Epithelial cell of proximal tubule (primary cell): ENCODE results near the gene UBE2M. TPM values are rescaled to one million over a fixed set of nuclear protein-coding genes. Genes with fewer than 3 reads are reported as not detected.

Source experiments
- DNase-seq: peaks from one replicate; pipeline ENCODE4 v3.0.0-alpha.2; 2011; ENCODE audit warnings: low read depth
- H3K4me3 ChIP-seq: 2 replicates; pipeline ENCODE4 v1.5.1; 2011; ENCODE audit warnings: low read depth, mild to moderate bottlenecking, low read length
- total RNA-seq: library from RNA; depleted of rRNA; stranded (reverse); fragments of >200 nt; gene quantifications from 2 replicates; pipeline ENCODE4 v1.2.3, GENCODE V29; 2015
- TF ChIP-seq, protein P1 (sequence below): conservative IDR thresholded peaks from 2 replicates; pipeline ENCODE4 v1.5.1; 2012; ENCODE audit warnings: low read depth, mild to moderate bottlenecking, low read length

Gene UBE2M
- total RNA-seq, 1 donor from 2014 or later, result 37.4 TPM

DNA sequence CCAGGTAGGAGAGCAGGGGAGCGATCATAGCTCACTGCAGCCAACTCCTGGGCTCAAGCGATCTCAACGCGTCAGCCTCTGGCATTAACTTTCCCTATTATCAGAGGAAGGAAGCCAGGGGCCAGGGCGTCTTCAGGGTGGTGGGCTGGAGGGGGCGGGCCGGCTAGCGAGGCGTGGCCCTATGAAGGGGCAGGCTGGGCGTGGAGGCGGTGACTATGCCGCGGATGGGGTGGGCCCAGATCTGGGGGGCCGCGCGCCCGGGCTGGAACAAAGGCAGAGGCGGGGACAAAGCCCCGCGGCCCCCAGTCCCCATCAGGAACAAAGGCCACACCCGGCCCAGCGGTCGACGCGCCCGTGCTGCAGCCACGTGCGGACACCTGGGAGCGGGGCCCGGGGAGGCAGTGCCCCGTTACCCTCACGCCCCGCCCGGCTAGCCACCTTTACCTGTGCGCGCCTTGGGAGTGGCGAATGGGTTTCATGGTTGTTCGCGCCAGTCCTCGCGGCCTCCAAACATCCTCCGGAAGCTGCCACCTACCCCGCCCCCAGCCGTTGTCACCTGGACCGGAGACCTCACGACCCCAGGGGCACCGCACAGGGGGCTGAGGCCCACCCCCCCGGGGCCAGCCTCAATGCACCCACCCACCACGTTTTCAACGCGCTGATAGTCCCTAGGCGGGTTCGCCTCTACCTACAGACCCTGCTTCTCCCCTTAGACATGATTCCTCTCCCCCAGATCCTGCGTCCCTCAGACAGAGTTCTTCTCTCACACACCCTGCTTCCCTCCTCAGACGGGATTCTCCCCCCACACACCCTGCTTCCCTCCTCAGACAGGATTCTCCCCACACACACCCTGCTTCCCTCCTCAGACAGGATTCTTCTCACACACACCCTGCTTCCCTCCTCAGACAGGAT lies 19.9 kb downstream of the UBE2M start:
- TF ChIP-seq, protein P1, sequence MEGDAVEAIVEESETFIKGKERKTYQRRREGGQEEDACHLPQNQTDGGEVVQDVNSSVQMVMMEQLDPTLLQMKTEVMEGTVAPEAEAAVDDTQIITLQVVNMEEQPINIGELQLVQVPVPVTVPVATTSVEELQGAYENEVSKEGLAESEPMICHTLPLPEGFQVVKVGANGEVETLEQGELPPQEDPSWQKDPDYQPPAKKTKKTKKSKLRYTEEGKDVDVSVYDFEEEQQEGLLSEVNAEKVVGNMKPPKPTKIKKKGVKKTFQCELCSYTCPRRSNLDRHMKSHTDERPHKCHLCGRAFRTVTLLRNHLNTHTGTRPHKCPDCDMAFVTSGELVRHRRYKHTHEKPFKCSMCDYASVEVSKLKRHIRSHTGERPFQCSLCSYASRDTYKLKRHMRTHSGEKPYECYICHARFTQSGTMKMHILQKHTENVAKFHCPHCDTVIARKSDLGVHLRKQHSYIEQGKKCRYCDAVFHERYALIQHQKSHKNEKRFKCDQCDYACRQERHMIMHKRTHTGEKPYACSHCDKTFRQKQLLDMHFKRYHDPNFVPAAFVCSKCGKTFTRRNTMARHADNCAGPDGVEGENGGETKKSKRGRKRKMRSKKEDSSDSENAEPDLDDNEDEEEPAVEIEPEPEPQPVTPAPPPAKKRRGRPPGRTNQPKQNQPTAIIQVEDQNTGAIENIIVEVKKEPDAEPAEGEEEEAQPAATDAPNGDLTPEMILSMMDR, result no peak
- H3K4me3 ChIP-seq, result peak overlapping the region; percentile 40
- DNase-seq, result no peak

- H3K4me3 ChIP-seq, result no peak overlapping the region
- TF ChIP-seq, protein P1, result no peak
- no peak for DNase-seq
Measured at GRCh38 chr19:58536852-58537798, 21.3 kb downstream of the UBE2M start.

DNA sequence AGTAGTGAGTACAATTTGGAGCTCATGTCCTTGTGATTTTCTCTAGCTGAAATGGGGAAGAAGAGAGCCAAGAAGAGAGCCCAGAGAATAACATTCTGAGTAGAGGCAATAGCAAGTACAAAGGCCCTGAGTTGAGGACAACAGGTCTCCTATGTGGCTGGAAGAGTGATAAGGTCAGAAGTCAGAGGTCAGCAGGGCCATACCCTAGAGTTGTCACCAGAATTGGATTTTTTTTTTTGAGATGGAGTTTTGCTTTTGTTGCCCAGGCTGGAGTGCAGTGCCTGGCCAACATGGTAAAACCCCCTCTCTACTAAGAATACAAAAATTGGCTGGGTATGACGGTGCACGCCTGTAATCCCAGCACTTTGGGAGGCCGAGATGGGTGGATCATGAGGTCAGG lies 22.6 kb downstream of the UBE2M start:
- H3K4me3 ChIP-seq, result no peak overlapping the region
- TF ChIP-seq, protein P1, result no peak
- DNase-seq, result no peak

- no peak overlapping the region for H3K4me3 ChIP-seq
- TF ChIP-seq, protein P1, result no peak
Measured at GRCh38 chr19:58531034-58531840, 27.2 kb downstream of the UBE2M start.

DNA sequence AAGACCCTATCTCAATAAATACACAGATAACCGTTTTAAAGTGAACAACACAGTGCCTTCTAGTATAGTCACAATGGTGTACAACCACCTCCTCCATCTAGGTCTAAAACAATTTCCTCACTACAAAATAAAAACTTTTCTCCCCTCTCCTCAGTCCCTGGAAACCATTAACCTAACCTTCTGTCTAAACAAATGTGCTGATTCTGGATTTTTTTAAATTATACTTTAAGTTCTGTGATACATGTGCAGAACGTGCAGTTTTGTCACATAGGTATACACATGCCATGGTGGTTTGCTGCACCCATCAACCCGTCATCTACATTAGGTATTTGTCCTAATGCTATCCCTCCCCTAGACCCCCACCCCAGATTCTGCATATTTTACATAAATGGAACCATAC lies 29.0 kb downstream of the UBE2M start:
- DNase-seq, result no peak
- TF ChIP-seq, protein P1, result no peak
- H3K4me3 ChIP-seq, result no peak overlapping the region

More at GRCh38 chr19:58531034-58531840, 27.2 kb downstream of the UBE2M start:
- DNase-seq, result no peak

- H3K4me3 ChIP-seq, result no peak overlapping the region
- TF ChIP-seq, protein P1, result no peak
- no peak for DNase-seq
Measured at GRCh38 chr19:58522709-58523108, 35.7 kb downstream of the UBE2M start.
